HEK293 (cell line): ENCODE data around the gene EIF5A.

Source experiments
- CTCF ChIA-PET: fragments of 350-600 bp; formaldehyde crosslinking; extraction: SDS; loops from one replicate; lab custom pipeline; 2021; ENCODE audit warnings: antibody characterized with exemption; lab: Yijun Ruan, JAX
- POLR2A ChIA-PET: fragments of 300-600 bp; formaldehyde crosslinking; extraction: SDS; loops from one replicate; lab custom pipeline; 2020; ENCODE audit warnings: antibody characterized with exemption, inconsistent platforms; lab: Yijun Ruan, JAX
- H3K27ac ChIP-seq: fragments of 200-500 bp; sonication (Bioruptor generic); 2 replicates; pipeline ENCODE4 v1.5.1; 2014; ENCODE audit warnings: low read depth, low read length, control low read depth, inconsistent platforms; ENCODE audit errors: extremely low read depth
- H3K36me3 ChIP-seq, 2 experiments: fragments of 200-500 bp in 1 of 2; sonication (Bioruptor generic) in 1 of 2; 1 replicate in 1 of 2; 2 replicates in 1 of 2; pipeline ENCODE4 v1.5.1; 2014 to 2017; ENCODE audit warnings: inconsistent platforms in 2 of 2, low read length in 2 of 2; ENCODE audit not compliant: control insufficient read depth in 2 of 2, insufficient read depth in 1 of 2
- H3K4me1 ChIP-seq: fragments of 200-500 bp; sonication (Bioruptor generic); 2 replicates; pipeline ENCODE4 v1.5.1; 2014; ENCODE audit warnings: mild to moderate bottlenecking, low read length, inconsistent platforms; ENCODE audit not compliant: control insufficient read depth, insufficient read depth
- H3K4me3 ChIP-seq: 2 replicates; pipeline ENCODE4 v1.5.1; 2011; ENCODE audit warnings: low read depth, mild to moderate bottlenecking, control low read depth, low read length, moderate library complexity
- H3K9me3 ChIP-seq: fragments of 200-500 bp; sonication (Bioruptor generic); 2 replicates; pipeline ENCODE4 v1.5.1; 2014; ENCODE audit warnings: low read depth, low read length, inconsistent platforms; ENCODE audit not compliant: control insufficient read depth, insufficient read depth
- KLF9 ChIP-seq: fragments of 450-650 bp; formaldehyde crosslinking; IDR thresholded peaks from 2 replicates; pipeline ENCODE4 v1.5.1; 2016; ENCODE audit warnings: missing biosample characterization, missing genetic modification characterization, low read depth
- SETDB1 ChIP-seq: IDR thresholded peaks from one replicate; pipeline ENCODE4 v1.6.1; 2017; ENCODE audit warnings: mild to moderate bottlenecking, low read length, moderate library complexity, mixed read lengths; ENCODE audit not compliant: insufficient read length
- YY1 ChIP-seq: fragments of 450-650 bp; formaldehyde crosslinking; IDR thresholded peaks from 2 replicates; pipeline ENCODE4 v1.5.1; 2018; ENCODE audit warnings: missing biosample characterization, missing genetic modification characterization
- ZEB2 ChIP-seq: fragments of 450-650 bp; formaldehyde crosslinking; IDR thresholded peaks from 2 replicates; pipeline ENCODE4 v1.5.1; 2016; ENCODE audit warnings: missing biosample characterization, missing genetic modification characterization
- ZFP37 ChIP-seq: fragments of 450-650 bp; formaldehyde crosslinking; IDR thresholded peaks from 2 replicates; pipeline ENCODE4 v1.5.1; 2016; ENCODE audit warnings: missing biosample characterization, missing genetic modification characterization
- ZNF146 ChIP-seq: fragments of 450-650 bp; formaldehyde crosslinking; IDR thresholded peaks from 2 replicates; pipeline ENCODE4 v1.5.1; 2016; ENCODE audit warnings: missing biosample characterization, missing genetic modification characterization
- ZNF366 ChIP-seq: fragments of 450-650 bp; formaldehyde crosslinking; conservative IDR thresholded peaks from 2 replicates; pipeline ENCODE4 v1.5.1; 2016; ENCODE audit warnings: missing biosample characterization, missing genetic modification characterization
- ZNF501 ChIP-seq: fragments of 450-650 bp; formaldehyde crosslinking; IDR thresholded peaks from 2 replicates; pipeline ENCODE4 v1.5.1; 2016; ENCODE audit warnings: missing biosample characterization, missing genetic modification characterization
- ZNF510 ChIP-seq: fragments of 450-650 bp; formaldehyde crosslinking; IDR thresholded peaks from 2 replicates; pipeline ENCODE4 v1.5.1; 2018; ENCODE audit warnings: mild to moderate bottlenecking, missing genetic modification characterization, missing biosample characterization; ENCODE audit not compliant: insufficient replicate concordance
- ZNF585B ChIP-seq: fragments of 450-650 bp; formaldehyde crosslinking; IDR thresholded peaks from 2 replicates; pipeline ENCODE4 v1.5.1; 2016; ENCODE audit warnings: missing biosample characterization, missing genetic modification characterization
- ZNF621 ChIP-seq: fragments of 450-650 bp; formaldehyde crosslinking; IDR thresholded peaks from 2 replicates; pipeline ENCODE4 v1.5.1; 2017; ENCODE audit warnings: missing biosample characterization, missing genetic modification characterization
- ZNF629 ChIP-seq: fragments of 450-650 bp; formaldehyde crosslinking; IDR thresholded peaks from 2 replicates; pipeline ENCODE4 v1.5.1; 2017; ENCODE audit warnings: missing biosample characterization, missing genetic modification characterization
- ZNF654 ChIP-seq: fragments of 450-650 bp; formaldehyde crosslinking; IDR thresholded peaks from 2 replicates; pipeline ENCODE4 v1.5.1; 2016; ENCODE audit warnings: low read depth, missing biosample characterization, missing genetic modification characterization
- TF ChIP-seq, protein P1 (sequence below): fragments of 450-650 bp; formaldehyde crosslinking; IDR thresholded peaks from 2 replicates; pipeline ENCODE4 v1.5.1; 2016; ENCODE audit warnings: missing biosample characterization, missing genetic modification characterization
- TF ChIP-seq, protein P2 (sequence below): fragments of 450-650 bp; formaldehyde crosslinking; IDR thresholded peaks from 2 replicates; pipeline ENCODE4 v1.5.0; 2017; ENCODE audit warnings: missing biosample characterization, missing genetic modification characterization, borderline replicate concordance
- TF ChIP-seq, protein P3 (sequence below): fragments of 450-650 bp; IDR thresholded peaks from 2 replicates; pipeline ENCODE4 v1.5.1; 2018; ENCODE audit warnings: missing biosample characterization, mild to moderate bottlenecking, missing genetic modification characterization
- TF ChIP-seq, protein P4 (sequence below): fragments of 450-650 bp; formaldehyde crosslinking; IDR thresholded peaks from 2 replicates; pipeline ENCODE4 v1.5.1; 2016; ENCODE audit warnings: missing biosample characterization, missing genetic modification characterization

EIF5A gene

DNA sequence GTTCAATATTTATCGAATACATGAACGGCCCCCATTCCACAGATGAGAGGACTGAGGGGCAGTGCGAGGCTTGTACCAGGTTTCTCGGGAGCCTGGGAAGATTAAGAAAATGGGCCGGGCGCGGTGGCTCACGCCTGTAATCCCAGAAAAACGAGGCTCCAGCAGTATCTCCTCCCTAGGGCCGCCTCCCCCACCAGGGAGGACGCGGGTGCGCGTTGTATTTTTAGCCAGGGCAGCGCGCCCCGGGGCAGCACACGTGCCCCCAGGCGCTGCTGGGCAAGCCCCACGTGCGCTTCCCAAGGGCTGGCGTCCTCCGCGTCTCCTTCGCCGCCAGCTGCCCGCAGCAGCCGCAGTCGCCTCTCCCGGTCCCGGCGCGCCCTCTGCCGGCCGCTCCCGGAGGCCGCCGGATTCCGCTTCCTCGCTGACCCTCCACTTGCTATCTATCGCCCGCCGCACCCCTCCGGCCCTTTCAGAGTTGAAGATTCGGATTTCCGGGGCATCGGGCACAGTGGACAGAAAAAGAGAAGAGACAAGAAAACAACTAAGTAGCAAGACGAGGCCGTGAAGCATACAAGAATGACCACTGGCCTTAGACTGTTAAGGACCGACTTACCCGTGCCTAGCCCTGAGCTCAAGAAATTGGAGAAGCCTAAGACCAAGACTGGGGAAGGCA is 11.1 kb upstream of the EIF5A start (continued):
- TF ChIP-seq, protein P1, sequence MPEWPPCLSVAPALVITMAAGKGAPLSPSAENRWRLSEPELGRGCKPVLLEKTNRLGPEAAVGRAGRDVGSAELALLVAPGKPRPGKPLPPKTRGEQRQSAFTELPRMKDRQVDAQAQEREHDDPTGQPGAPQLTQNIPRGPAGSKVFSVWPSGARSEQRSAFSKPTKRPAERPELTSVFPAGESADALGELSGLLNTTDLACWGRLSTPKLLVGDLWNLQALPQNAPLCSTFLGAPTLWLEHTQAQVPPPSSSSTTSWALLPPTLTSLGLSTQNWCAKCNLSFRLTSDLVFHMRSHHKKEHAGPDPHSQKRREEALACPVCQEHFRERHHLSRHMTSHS (tag by site-specific recombination), result no peak
- TF ChIP-seq SETDB1, result no peak
- TF ChIP-seq ZNF366 (tag by site-specific recombination), result 0 out of 2 replicates have a peak, but pooled peaks have one; percentile 22
- TF ChIP-seq KLF9 (tag by site-specific recombination), result peak; percentile 40; the same call in 1 of the 2 replicates
- peak; percentile 56; the same call in 1 of the 2 replicates for TF ChIP-seq ZEB2 (tag by site-specific recombination)
- peak; percentile 79 for TF ChIP-seq ZNF654 (tag by site-specific recombination)
- TF ChIP-seq, protein P2, sequence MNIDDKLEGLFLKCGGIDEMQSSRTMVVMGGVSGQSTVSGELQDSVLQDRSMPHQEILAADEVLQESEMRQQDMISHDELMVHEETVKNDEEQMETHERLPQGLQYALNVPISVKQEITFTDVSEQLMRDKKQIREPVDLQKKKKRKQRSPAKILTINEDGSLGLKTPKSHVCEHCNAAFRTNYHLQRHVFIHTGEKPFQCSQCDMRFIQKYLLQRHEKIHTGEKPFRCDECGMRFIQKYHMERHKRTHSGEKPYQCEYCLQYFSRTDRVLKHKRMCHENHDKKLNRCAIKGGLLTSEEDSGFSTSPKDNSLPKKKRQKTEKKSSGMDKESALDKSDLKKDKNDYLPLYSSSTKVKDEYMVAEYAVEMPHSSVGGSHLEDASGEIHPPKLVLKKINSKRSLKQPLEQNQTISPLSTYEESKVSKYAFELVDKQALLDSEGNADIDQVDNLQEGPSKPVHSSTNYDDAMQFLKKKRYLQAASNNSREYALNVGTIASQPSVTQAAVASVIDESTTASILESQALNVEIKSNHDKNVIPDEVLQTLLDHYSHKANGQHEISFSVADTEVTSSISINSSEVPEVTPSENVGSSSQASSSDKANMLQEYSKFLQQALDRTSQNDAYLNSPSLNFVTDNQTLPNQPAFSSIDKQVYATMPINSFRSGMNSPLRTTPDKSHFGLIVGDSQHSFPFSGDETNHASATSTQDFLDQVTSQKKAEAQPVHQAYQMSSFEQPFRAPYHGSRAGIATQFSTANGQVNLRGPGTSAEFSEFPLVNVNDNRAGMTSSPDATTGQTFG, result no peak
- 0 out of 2 replicates have a peak, but pooled peaks have one; percentile 33 for TF ChIP-seq ZFP37 (tag by site-specific recombination)
- TF ChIP-seq YY1 (tag by site-specific recombination), result peak; percentile 38; the same call in 1 of the 2 replicates
- TF ChIP-seq ZNF510 (tag by site-specific recombination), result no peak
- TF ChIP-seq ZNF621, result no peak
- 0 out of 2 replicates have a peak, but pooled peaks have one; percentile 51 for TF ChIP-seq ZNF629 (tag by site-specific recombination)
- TF ChIP-seq, protein P3, sequence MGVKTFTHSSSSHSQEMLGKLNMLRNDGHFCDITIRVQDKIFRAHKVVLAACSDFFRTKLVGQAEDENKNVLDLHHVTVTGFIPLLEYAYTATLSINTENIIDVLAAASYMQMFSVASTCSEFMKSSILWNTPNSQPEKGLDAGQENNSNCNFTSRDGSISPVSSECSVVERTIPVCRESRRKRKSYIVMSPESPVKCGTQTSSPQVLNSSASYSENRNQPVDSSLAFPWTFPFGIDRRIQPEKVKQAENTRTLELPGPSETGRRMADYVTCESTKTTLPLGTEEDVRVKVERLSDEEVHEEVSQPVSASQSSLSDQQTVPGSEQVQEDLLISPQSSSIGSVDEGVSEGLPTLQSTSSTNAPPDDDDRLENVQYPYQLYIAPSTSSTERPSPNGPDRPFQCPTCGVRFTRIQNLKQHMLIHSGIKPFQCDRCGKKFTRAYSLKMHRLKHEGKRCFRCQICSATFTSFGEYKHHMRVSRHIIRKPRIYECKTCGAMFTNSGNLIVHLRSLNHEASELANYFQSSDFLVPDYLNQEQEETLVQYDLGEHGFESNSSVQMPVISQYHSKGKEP (tag by site-specific recombination), result peak; percentile 38; the same call in 1 of the 2 replicates
- TF ChIP-seq ZNF585B (tag by site-specific recombination), result no peak
- TF ChIP-seq ZNF501 (tag by site-specific recombination), result 0 out of 2 replicates have a peak, but pooled peaks have one; percentile 31
- TF ChIP-seq, all 188 proteins: peak for 47

DNA sequence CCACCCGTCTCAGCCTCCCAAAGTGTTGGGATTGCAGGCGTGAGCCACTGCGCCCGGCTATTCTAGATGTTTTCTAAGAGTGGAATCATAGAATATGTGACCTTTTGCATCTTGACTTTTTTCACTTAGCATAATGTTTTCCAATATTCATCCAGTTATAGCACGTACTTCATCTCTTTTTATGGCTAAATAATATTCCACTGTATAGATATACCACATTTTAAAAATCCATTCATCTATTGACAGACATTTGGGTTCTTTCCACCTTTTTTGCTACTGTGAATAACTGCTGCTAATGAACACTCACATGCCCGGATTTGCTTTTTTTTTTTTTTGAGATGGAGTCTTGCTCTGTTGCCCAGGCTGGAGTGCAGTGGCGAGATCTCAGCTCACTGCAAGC is 3.2 kb upstream of the EIF5A start:
- peak; percentile 66; the same call in 1 of the 2 replicates for TF ChIP-seq ZNF146 (tag by site-specific recombination)
- TF ChIP-seq, protein P4, sequence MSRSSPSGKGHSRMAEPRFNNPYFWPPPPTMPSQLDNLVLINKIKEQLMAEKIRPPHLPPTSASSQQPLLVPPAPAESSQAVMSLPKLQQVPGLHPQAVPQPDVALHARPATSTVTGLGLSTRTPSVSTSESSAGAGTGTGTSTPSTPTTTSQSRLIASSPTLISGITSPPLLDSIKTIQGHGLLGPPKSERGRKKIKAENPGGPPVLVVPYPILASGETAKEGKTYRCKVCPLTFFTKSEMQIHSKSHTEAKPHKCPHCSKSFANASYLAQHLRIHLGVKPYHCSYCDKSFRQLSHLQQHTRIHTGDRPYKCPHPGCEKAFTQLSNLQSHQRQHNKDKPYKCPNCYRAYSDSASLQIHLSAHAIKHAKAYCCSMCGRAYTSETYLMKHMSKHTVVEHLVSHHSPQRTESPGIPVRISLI, result no peak
- POLR2A ChIA-PET, result interaction anchor here (1.4 kb wide), 1 partner anchor 180 kb away, joined by 3 read pairs; the partner anchor contains the start of gene POLR2A
- H3K36me3 ChIP-seq, result peaks cover 0 to 2% of the 10 kb centered on the region in 2 experiments; a peak in 2 of 3 replicates
- CTCF ChIA-PET, result interaction anchor here (0.6 to 2.6 kb wide), 6 partner anchors 8 to 103 kb away, joined by 3 to 30 read pairs (median 4); partner anchors contain the start of gene NLGN2
- H3K4me1 ChIP-seq, result peaks cover 3% of the 10 kb centered on the region
- no peak overlapping the region for H3K4me3 ChIP-seq
- no peaks in the 10 kb centered on the region for H3K9me3 ChIP-seq
- H3K27ac ChIP-seq, result no peak overlapping the region
